ENCODE results near the gene SNRNP25. TPM values are rescaled to one million over a fixed set of nuclear protein-coding genes. Genes with fewer than 3 reads are reported as not detected.

Gene SNRNP25
- total and polyA plus RNA-seq, 11 donors, result 41.6 to 127 (median 56.7) TPM

DNA sequence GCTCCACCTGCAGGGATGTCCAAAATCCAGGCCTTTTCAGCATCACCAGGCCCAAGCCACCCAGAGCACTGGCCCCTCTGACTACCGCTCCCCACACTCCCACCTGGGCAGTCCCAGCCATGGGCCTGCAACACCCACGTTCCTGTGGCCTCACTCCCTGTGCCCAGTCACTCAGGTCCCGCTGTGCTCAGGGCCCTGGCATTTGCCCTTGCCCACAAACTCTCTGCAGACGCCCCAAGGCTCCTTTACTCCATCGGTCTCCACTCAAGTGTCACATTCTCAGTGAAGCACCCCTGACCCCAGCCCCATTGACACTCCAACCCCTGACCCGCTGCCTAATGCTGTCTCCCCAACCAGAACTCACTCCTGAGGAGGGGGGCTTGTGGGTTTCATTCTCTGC is 48.0 kb downstream of the SNRNP25 start:
- DNase-seq, result no peak
- intact Hi-C loops (cut with DNase I), result no loop called here
- Histone ChIP-seq H3K27ac (peak overlapping the region; percentile 60 to 89 (median 76)), H3K36me3 (peaks cover 0 to 31% (median 15%) of the 10 kb centered on the region in 9 donors), H3K4me1 (peaks cover 7 to 43% (median 27%) of the 10 kb centered on the region in 12 donors), H3K9me3 (no peaks in the 10 kb centered on the region), H3K27me3 (no peaks in the 10 kb centered on the region), H3K4me3 (no peak overlapping the region)
- no peak for ATAC-seq
- TF ChIP-seq POLR2A (IDR thresholded peaks at IDR 0.05), result no peak
- TF ChIP-seq, protein P1, sequence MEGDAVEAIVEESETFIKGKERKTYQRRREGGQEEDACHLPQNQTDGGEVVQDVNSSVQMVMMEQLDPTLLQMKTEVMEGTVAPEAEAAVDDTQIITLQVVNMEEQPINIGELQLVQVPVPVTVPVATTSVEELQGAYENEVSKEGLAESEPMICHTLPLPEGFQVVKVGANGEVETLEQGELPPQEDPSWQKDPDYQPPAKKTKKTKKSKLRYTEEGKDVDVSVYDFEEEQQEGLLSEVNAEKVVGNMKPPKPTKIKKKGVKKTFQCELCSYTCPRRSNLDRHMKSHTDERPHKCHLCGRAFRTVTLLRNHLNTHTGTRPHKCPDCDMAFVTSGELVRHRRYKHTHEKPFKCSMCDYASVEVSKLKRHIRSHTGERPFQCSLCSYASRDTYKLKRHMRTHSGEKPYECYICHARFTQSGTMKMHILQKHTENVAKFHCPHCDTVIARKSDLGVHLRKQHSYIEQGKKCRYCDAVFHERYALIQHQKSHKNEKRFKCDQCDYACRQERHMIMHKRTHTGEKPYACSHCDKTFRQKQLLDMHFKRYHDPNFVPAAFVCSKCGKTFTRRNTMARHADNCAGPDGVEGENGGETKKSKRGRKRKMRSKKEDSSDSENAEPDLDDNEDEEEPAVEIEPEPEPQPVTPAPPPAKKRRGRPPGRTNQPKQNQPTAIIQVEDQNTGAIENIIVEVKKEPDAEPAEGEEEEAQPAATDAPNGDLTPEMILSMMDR (IDR thresholded peaks at IDR 0.05), result no peak
- WGBS, 4 donors, result 73 to 84% (median 80%) methylated on average over 6 of the region's 6 CpGs

- peak; percentile 72 to 79 (median 76) for ATAC-seq
- TF ChIP-seq, protein P1 (IDR thresholded peaks at IDR 0.05), result no peak
- TF ChIP-seq POLR2A (IDR thresholded peaks at IDR 0.05), result no peak
- Histone ChIP-seq H3K9me3 (no peaks in the 10 kb centered on the region), H3K36me3 (peaks cover 0 to 31% (median 15%) of the 10 kb centered on the region in 9 donors), H3K4me1 (peaks cover 2 to 40% (median 23%) of the 10 kb centered on the region in 12 donors), H3K4me3 (peak overlapping the region in 2 of 12 donors; percentile 2 to 23), H3K27me3 (no peaks in the 10 kb centered on the region), H3K27ac (peak overlapping the region; percentile 60 to 89 (median 76))
- 41 to 63% (median 49%) methylated on average over 16 to 19 of the region's 19 CpGs for WGBS, 4 donors
- intact Hi-C loops (cut with DNase I), result no loop called here
- peak; percentile 69 to 87 (median 81) for DNase-seq
Observed at GRCh38 chr16:102060-102855, 48.6 kb downstream of the SNRNP25 start.

DNA sequence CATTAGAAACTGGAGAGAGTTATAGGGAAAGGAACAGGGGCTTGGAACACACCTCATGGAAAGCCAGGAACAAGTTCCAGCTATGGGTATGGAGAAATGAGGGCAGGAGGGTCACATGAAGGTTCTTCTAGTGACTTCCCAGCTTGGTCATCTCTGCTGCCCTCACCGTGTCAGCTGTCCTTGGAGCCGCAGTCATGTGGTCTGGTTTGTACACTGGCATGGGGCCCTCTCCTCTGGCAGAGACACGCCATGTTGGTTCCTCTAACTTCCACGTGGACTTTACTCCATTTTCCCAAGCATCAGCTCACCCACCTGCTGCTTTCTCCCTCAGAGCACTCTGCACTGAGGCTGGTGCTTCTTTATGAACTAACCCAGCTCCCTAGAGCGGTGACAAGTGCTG is 50.7 kb downstream of the SNRNP25 start:
- Histone ChIP-seq H3K4me3 (no peak overlapping the region), H3K9me3 (no peaks in the 10 kb centered on the region), H3K4me1 (peaks cover 0 to 34% (median 20%) of the 10 kb centered on the region in 12 donors), H3K36me3 (peaks cover 0 to 31% (median 18%) of the 10 kb centered on the region in 9 donors), H3K27ac (no peak overlapping the region), H3K27me3 (no peaks in the 10 kb centered on the region)
- no peak for ATAC-seq
- intact Hi-C loops (cut with DNase I), result no loop called here
- 85 to 90% (median 88%) methylated on average over 5 of the region's 5 CpGs for WGBS, 4 donors
- TF ChIP-seq POLR2A (IDR thresholded peaks at IDR 0.05), result no peak
- TF ChIP-seq, protein P1 (IDR thresholded peaks at IDR 0.05), result no peak
- no peak for DNase-seq

GRCh38 chr16:104928-105327 is 51.3 kb downstream of the SNRNP25 start:
- H3K36me3 ChIP-seq, result peaks cover 0 to 36% (median 24%) of the 10 kb centered on the region in 9 donors
- 74 to 89% (median 81%) methylated on average over 3 of the region's 3 CpGs for WGBS, 4 donors
- ATAC-seq, result no peak

More at GRCh38 chr16:104928-105327, 51.3 kb downstream of the SNRNP25 start:
- Histone ChIP-seq H3K27ac (no peak overlapping the region), H3K4me3 (no peak overlapping the region), H3K9me3 (no peaks in the 10 kb centered on the region), H3K4me1 (peaks cover 0 to 34% (median 20%) of the 10 kb centered on the region in 12 donors), H3K27me3 (no peaks in the 10 kb centered on the region)
- TF ChIP-seq POLR2A (IDR thresholded peaks at IDR 0.05), result no peak
- TF ChIP-seq, protein P1 (IDR thresholded peaks at IDR 0.05), result no peak
- no peak for DNase-seq
- intact Hi-C loops (cut with DNase I), result loop anchor here in 7 of 10 donors (5.0 kb wide), 4 partner anchors 72 to 257 kb away; partner anchors contain the start of genes HBQ1 (in 3 of the 7), HBA1 (in 1 of the 7) and LUC7L (in 1 of the 7)
